ENCODE measurements around the gene NAA40. TPM values are rescaled to one million over a fixed set of nuclear protein-coding genes. Genes with fewer than 3 reads are reported as not detected.

The NAA40 gene
- total and polyA plus RNA-seq, 2 of the 4 experiments (the other 2 are of a cell fraction) = 15.2 to 24.7 TPM

GRCh38 chr11:63945477-63946163 is 6.8 kb downstream of the NAA40 start (continued):
- TF ChIP-seq MAZ (IDR thresholded peaks at IDR 0.05; ENCODE audit: borderline replicate concordance, low read depth, low read length) (no peak), CHD1 (IDR thresholded peaks at IDR 0.05; ENCODE audit: low read depth, low read length) (no peak)

DNA sequence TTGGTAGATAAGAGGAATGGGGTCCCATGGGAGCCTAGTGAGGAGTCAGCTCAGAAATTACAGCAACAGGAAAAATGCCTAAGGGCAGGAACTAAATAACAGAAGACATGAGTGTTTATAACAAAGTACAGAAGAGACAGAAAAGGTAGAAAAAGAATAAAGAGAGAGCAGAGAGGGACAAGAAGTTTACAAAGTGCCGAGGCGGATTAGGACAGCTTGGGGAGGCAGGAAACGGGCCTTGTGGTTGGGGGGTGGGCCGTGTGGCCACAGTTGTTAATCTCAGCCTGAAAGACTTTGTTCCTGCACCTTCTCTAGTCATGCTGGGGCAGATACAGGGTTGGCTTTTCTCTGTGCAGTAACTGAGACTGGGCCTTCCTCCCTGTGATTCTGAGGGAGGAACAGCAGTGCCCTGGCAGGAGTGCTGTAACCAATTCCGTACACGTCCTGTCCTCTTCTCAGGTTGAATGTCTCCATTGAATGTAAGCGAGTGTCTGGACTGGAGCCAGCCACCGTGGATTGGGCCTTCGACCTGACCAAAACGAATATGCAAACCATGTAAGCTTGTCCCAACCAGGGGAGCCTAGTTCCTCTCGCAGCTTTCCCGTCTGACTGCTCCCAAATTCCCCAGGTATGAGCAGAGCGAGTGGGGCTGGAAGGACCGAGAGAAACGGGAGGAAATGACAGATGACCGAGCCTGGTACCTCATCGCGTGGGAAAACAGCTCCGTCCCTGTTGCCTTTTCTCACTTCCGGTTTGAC is 13.2 kb downstream of the NAA40 start:
- POLR2A ChIA-PET (ENCODE audit: unreplicated experiment) = no interaction called here
- Histone ChIP-seq H3K9me3 (ENCODE audit: control insufficient read depth, insufficient read depth, low read length) (no peaks in the 10 kb centered on the region), H3K4me2 (ENCODE audit: low read depth, low read length) (no peak overlapping the region), H3K9ac (ENCODE audit: low read depth, low read length) (no peak overlapping the region), H3K9me1 (ENCODE audit: insufficient read depth, low read length) (peaks cover 5% of the 10 kb centered on the region; the same call in 1 of the 2 replicates), H2BK120ac (ENCODE audit: low read depth, low read length) (no peak overlapping the region), H3K27me3 (ENCODE audit: control insufficient read depth, insufficient read depth, low read length) (no peaks in the 10 kb centered on the region), H4K20me1 (ENCODE audit: insufficient read depth, low read length) (no peaks in the 10 kb centered on the region), H3K27ac (ENCODE audit: insufficient read depth, low read length) (no peak overlapping the region), H2AK9ac (replicated peaks; ENCODE audit: low read depth, low read length, poor library complexity) (no peak overlapping the region), H3K4ac (ENCODE audit: low read depth, low read length) (no peak overlapping the region), H2BK15ac (ENCODE audit: low read depth, low read length) (no peak overlapping the region), H2BK5ac (ENCODE audit: low read depth, low read length, poor library complexity, severe bottlenecking) (no peak overlapping the region), H4K8ac (ENCODE audit: low read depth in 2 of 2, low read length in 2 of 2) (no peak overlapping the region), H3K56ac (ENCODE audit: extremely low read depth, insufficient read depth, low read length) (no peak overlapping the region), H3K18ac (ENCODE audit: low read depth, low read length) (no peak overlapping the region), H3K23ac (ENCODE audit: low read depth, low read length) (no peak overlapping the region), H3K4me1 (ENCODE audit: control insufficient read depth, insufficient read depth, low read length) (no peaks in the 10 kb centered on the region), H2AK5ac (ENCODE audit: low read depth, low read length) (no peak overlapping the region), H3K79me1 (ENCODE audit: low read depth in 1 of 2, low read length in 2 of 2) (peaks cover 0 to 9% of the 10 kb centered on the region in 2 experiments; a peak in 3 of 4 replicates), H4K5ac (ENCODE audit: low read depth, low read length) (no peak overlapping the region), H2BK20ac (ENCODE audit: low read depth, low read length) (no peak overlapping the region), H3K36me3 (ENCODE audit: control insufficient read depth, insufficient read depth, low read length) (peaks cover 45% of the 10 kb centered on the region), H2AFZ (replicated peaks; ENCODE audit: low read length, poor library complexity) (no peak overlapping the region), H3K4me3 (ENCODE audit: insufficient read depth, low read depth, low read length) (no peak overlapping the region), H4K91ac (ENCODE audit: insufficient read depth, low read depth, low read length) (no peak overlapping the region), H3K14ac (replicated peaks; ENCODE audit: low read depth, low read length) (no peak overlapping the region)
- BruUV-seq (replicated peaks) = no TSS peak
- dilution Hi-C loops (cut with HindIII; ENCODE audit: low sequenced_read_pairs, unreplicated experiment) (no loop called here), intact Hi-C loops (cut with micrococcal nuclease) (no loop called here), in situ Hi-C loops (cut with MboI; ENCODE audit: low sequenced_read_pairs) (no loop called here)
- no peak for DNase-seq
- CTCF ChIA-PET = interaction anchor here (1.1 kb wide), 1 partner anchor 17 kb away, joined by 4 read pairs; no protein-coding TSS in a partner anchor
- no peak for ATAC-seq (ENCODE audit: low read depth)
- 80% methylated on average over 13 of the region's 20 CpGs; no CpG with 5 or more reads in 1 of the 2 experiments for WGBS, 2 experiments (ENCODE audit: extremely low coverage in 2 of 2, insufficient read length in 1 of 2)
- TF ChIP-seq MXI1 (IDR thresholded peaks at IDR 0.05; ENCODE audit: borderline replicate concordance, low read depth, low read length) (no peak), RFX5 (IDR thresholded peaks at IDR 0.05; ENCODE audit: low read depth, low read length) (no peak), RAD21 (IDR thresholded peaks at IDR 0.05; ENCODE audit: low read length) (no peak), CHD1 (IDR thresholded peaks at IDR 0.05; ENCODE audit: low read depth, low read length) (no peak), SMC3 (IDR thresholded peaks at IDR 0.05; ENCODE audit: low read depth, low read length) (no peak), RCOR1 (IDR thresholded peaks at IDR 0.05; ENCODE audit: insufficient replicate concordance, low read length) (no peak), MAFK (IDR thresholded peaks at IDR 0.05; ENCODE audit: low read depth, low read length) (no peak), BHLHE40 (IDR thresholded peaks at IDR 0.05; ENCODE audit: low read depth, low read length) (no peak), NFE2L2 (IDR thresholded peaks at IDR 0.05; ENCODE audit: low read depth, low read length) (no peak), POLR2A (IDR thresholded peaks at IDR 0.05; ENCODE audit: low read depth, low read length) (no peak)
- TF ChIP-seq, protein P1, sequence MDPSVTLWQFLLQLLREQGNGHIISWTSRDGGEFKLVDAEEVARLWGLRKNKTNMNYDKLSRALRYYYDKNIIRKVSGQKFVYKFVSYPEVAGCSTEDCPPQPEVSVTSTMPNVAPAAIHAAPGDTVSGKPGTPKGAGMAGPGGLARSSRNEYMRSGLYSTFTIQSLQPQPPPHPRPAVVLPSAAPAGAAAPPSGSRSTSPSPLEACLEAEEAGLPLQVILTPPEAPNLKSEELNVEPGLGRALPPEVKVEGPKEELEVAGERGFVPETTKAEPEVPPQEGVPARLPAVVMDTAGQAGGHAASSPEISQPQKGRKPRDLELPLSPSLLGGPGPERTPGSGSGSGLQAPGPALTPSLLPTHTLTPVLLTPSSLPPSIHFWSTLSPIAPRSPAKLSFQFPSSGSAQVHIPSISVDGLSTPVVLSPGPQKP (IDR thresholded peaks at IDR 0.05; ENCODE audit: borderline replicate concordance, low read depth, low read length) = no peak
- TF ChIP-seq, protein P2, sequence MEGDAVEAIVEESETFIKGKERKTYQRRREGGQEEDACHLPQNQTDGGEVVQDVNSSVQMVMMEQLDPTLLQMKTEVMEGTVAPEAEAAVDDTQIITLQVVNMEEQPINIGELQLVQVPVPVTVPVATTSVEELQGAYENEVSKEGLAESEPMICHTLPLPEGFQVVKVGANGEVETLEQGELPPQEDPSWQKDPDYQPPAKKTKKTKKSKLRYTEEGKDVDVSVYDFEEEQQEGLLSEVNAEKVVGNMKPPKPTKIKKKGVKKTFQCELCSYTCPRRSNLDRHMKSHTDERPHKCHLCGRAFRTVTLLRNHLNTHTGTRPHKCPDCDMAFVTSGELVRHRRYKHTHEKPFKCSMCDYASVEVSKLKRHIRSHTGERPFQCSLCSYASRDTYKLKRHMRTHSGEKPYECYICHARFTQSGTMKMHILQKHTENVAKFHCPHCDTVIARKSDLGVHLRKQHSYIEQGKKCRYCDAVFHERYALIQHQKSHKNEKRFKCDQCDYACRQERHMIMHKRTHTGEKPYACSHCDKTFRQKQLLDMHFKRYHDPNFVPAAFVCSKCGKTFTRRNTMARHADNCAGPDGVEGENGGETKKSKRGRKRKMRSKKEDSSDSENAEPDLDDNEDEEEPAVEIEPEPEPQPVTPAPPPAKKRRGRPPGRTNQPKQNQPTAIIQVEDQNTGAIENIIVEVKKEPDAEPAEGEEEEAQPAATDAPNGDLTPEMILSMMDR (conservative IDR thresholded peaks at IDR 0.05; ENCODE audit: low read depth, low read length) = no peak
